Activated CD8-positive, alpha-beta T cell treated with anti-CD3 and anti-CD28 coated beads for 36 hours (primary cell): ENCODE measurements around the gene PGAM5. TPM values are rescaled to one million over a fixed set of nuclear protein-coding genes. Genes with fewer than 3 reads are reported as not detected.

Source experiments
- ATAC-seq: fragments of 200-7000 bp; cut with Tn5 transposase; one replicate; pipeline ENCODE4 v1.10.0; 2021; ENCODE audit warnings: mild to moderate bottlenecking, moderate library complexity
- CTCF ChIA-PET: fragments of 350-600 bp; sonication (Branson Sonifier 250); formaldehyde crosslinking; loops from one replicate; lab custom pipeline; 2021; ENCODE audit warnings: antibody characterized with exemption; lab: Charles Lee
- POLR2A ChIA-PET: fragments of 350-600 bp; sonication (Branson Sonifier 250); formaldehyde crosslinking; loops from one replicate; lab custom pipeline; 2021; ENCODE audit warnings: antibody characterized with exemption; lab: Charles Lee
- DNase-seq: peaks from one replicate; pipeline ENCODE4 v3.0.0-alpha.2; 2020
- H3K27ac Mint-ChIP-seq: one replicate; pipeline ENCODE4 v1.8.0; 2021; ENCODE audit warnings: mild to moderate bottlenecking, mixed read lengths
- H3K27me3 Mint-ChIP-seq: one replicate; pipeline ENCODE4 v1.8.0; 2021; ENCODE audit warnings: mixed read lengths
- H3K36me3 Mint-ChIP-seq: one replicate; pipeline ENCODE4 v1.8.0; 2021; ENCODE audit warnings: low read depth, mixed read lengths
- H3K4me1 Mint-ChIP-seq: one replicate; pipeline ENCODE4 v1.8.0; 2021; ENCODE audit warnings: low read depth, mixed read lengths
- H3K4me3 Mint-ChIP-seq: one replicate; pipeline ENCODE4 v1.8.0; 2021; ENCODE audit warnings: mild to moderate bottlenecking, moderate library complexity, mixed read lengths
- H3K9me3 Mint-ChIP-seq: one replicate; pipeline ENCODE4 v1.8.0; 2021; ENCODE audit warnings: mixed read lengths
- CTCF ChIP-seq: fragments of 200-600 bp; IDR thresholded peaks from one replicate; pipeline ENCODE4 v1.8.0; 2022; ENCODE audit warnings: antibody characterized with exemption, mild to moderate bottlenecking
- intact Hi-C: fragments of 100-400 bp; cut with micrococcal nuclease; formaldehyde crosslinking; loops from one replicate; pipeline ENCODE4 v1.10.0; 2022
- total RNA-seq, 2 experiments: library from RNA; stranded (reverse); gene quantifications; one replicate each; pipeline ENCODE4 v1.2.3, GENCODE V29; 2021

Gene PGAM5
- total RNA-seq, 2 experiments from 2014 or later, result 69.6 to 73.2 TPM

GRCh38 chr12:132695431-132695830 is 15.2 kb upstream of the PGAM5 start:
- Mint-ChIP-seq H3K27me3 (no peaks in the 10 kb centered on the region), H3K4me1 (peaks cover 2% of the 10 kb centered on the region), H3K4me3 (no peak overlapping the region), H3K27ac (no peak overlapping the region), H3K36me3 (peaks cover 30% of the 10 kb centered on the region), H3K9me3 (no peaks in the 10 kb centered on the region)
- no peak for DNase-seq
- no peak for TF ChIP-seq CTCF
- POLR2A ChIA-PET, result interaction anchor here (0.6 to 2.7 kb wide), 5 partner anchors 9 to 436 kb away, joined by 3 to 8 read pairs (median 3); partner anchors contain the start of genes GOLGA3 and POLE
- intact Hi-C loops, result no loop called here
- CTCF ChIA-PET, result no interaction called here
- ATAC-seq, result no peak

DNA sequence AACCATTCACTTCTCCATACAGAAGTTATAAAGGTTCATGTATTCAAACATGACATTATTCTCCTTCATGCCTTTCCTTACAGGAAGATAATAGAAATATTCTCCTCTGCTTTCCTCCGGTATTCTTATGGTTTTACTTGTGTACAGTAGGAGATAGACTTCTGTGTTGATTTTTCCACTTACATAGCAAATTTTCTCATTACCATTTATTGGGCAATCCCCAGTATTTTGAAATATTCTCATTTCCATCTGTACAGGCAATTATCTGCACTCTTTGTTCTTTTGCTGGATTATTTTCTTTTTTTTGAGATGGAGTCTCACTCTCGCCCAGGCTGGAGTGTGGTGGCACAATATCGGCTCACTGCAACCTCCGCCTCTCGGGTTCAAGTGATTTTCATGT is 12.3 kb upstream of the PGAM5 start:
- ChIA-PET CTCF (no interaction called here), POLR2A (interaction anchor here (0.8 kb wide), 1 partner anchor 19 kb away, joined by 4 read pairs; no protein-coding TSS in a partner anchor)
- ATAC-seq (no peak), DNase-seq (no peak)
- no peak for TF ChIP-seq CTCF
- Mint-ChIP-seq H3K27ac (no peak overlapping the region), H3K4me3 (no peak overlapping the region), H3K9me3 (no peaks in the 10 kb centered on the region), H3K27me3 (no peaks in the 10 kb centered on the region), H3K36me3 (peaks cover 32% of the 10 kb centered on the region), H3K4me1 (peaks cover 2% of the 10 kb centered on the region)
- intact Hi-C loops, result no loop called here

DNA sequence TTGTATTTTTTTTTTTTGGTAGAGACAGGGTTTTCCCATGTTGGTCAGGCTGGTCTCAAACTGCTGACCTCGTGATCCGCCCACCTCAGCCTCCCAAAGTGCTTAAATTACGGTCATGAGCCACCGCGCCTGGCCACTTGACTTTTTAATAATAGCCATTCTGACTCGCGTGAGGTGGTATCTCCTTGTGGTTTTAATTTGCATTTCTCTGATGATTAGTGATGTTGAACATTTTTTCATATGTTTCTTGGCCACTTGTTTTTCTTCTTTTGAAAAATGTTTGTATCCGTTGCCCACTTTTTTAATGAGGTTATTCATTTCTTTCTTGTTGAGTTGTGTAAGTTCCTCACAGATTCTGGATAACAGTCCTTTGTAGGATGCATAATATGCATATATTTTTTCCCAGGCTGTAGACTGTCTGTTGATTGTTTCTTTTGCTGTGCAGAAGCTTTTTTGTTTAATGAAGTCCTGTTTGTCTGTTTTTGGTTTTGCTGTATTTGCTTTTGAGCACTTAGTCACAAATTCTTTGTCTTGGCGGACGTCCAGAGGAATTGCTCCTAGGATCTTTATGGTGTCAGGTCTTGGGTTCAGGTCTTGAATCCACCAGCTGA is 10.3 kb upstream of the PGAM5 start:
- CTCF ChIA-PET, result no interaction called here
- no peaks in the 10 kb centered on the region for H3K27me3 Mint-ChIP-seq
- no peak for TF ChIP-seq CTCF
- intact Hi-C loops, result no loop called here
- no peak overlapping the region for H3K4me3 Mint-ChIP-seq
- peaks cover 2% of the 10 kb centered on the region for H3K4me1 Mint-ChIP-seq
- ATAC-seq (no peak), DNase-seq (no peak)
- H3K27ac Mint-ChIP-seq, result no peak overlapping the region
- no peaks in the 10 kb centered on the region for H3K9me3 Mint-ChIP-seq
- H3K36me3 Mint-ChIP-seq, result peaks cover 45% of the 10 kb centered on the region
- POLR2A ChIA-PET, result no interaction called here

DNA sequence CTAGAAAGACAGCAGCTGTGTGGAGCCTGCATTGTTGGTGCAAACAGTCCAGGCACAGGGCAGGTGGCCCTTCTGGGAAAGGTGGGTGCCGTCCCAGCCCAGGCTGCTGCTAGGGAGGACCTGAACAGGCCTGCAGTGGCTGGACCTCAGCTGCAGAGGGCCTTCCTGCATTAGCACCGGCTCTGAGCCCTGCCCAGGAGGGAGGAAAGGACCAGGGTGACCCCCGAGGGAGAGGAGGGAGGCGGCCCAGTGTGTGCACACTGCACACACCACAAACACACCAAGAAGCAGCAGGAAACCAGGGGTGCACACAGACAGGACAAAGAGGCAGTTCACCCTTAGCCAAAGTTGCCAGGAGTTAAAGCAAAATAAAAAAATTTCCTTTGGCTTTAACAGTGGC is 8.0 kb upstream of the PGAM5 start:
- POLR2A ChIA-PET, result interaction anchor here (0.7 to 0.8 kb wide), 2 partner anchors 9 to 71 kb away, joined by 3 read pairs; no protein-coding TSS in a partner anchor
- H3K9me3 Mint-ChIP-seq, result peaks cover 4% of the 10 kb centered on the region
- H3K27ac Mint-ChIP-seq, result no peak overlapping the region

More for the DNA sequence above, 8.0 kb upstream of the PGAM5 start:
- TF ChIP-seq CTCF, result no peak
- intact Hi-C loops, result no loop called here
- H3K4me3 Mint-ChIP-seq, result no peak overlapping the region
- DNase-seq, result no peak
- H3K36me3 Mint-ChIP-seq, result peaks cover 45% of the 10 kb centered on the region
- H3K27me3 Mint-ChIP-seq, result no peaks in the 10 kb centered on the region
- ATAC-seq, result no peak
- CTCF ChIA-PET, result no interaction called here
- peaks cover 2% of the 10 kb centered on the region for H3K4me1 Mint-ChIP-seq
